IMR-90 (cell line): ENCODE results near the gene ENO3. TPM values are rescaled to one million over a fixed set of nuclear protein-coding genes. Genes with fewer than 3 reads are reported as not detected.

ENCODE experiments used
- ATAC-seq: fragments of 200-7000 bp; cut with Tn5 transposase; 2 replicates; pipeline ENCODE4 v1.9.1; 2020; ENCODE audit warnings: low read depth, mild to moderate bottlenecking, moderate library complexity
- BruUV-seq: library from RNA; stranded (reverse); fragments of 400-500 nt; replicated peaks from 2 replicates; lab custom pipeline; 2021; lab: Mats Ljungman, UMichigan
- CTCF ChIA-PET: fragments of 300-600 bp; formaldehyde crosslinking; extraction: SDS; loops from one replicate; lab custom pipeline; 2021; ENCODE audit warnings: antibody characterized with exemption; lab: Yijun Ruan, JAX
- POLR2A ChIA-PET: fragments of 300-600 bp; sonication (Branson Sonifier 250); formaldehyde crosslinking; loops from one replicate; lab custom pipeline; 2022; ENCODE audit warnings: antibody characterized with exemption; ENCODE audit not compliant: unreplicated experiment; lab: Charles Lee
- DNase-seq: peaks from one replicate; pipeline ENCODE4 v3.0.0; 2013
- H2AFZ ChIP-seq: replicated peaks from 2 replicates; pipeline ENCODE3; 2013; ENCODE audit warnings: low read length, mild to moderate bottlenecking; ENCODE audit not compliant: poor library complexity
- H2AK5ac ChIP-seq: 2 replicates; pipeline ENCODE4 v1.6.1; 2013; ENCODE audit warnings: low read depth, low read length, inconsistent platforms
- H2AK9ac ChIP-seq: replicated peaks from 2 replicates; pipeline ENCODE3; 2013; ENCODE audit warnings: mild to moderate bottlenecking, low read depth, low read length, moderate library complexity; ENCODE audit not compliant: poor library complexity
- H2BK120ac ChIP-seq: 2 replicates; pipeline ENCODE4 v1.6.1; 2013; ENCODE audit warnings: low read depth, low read length, inconsistent platforms
- H2BK15ac ChIP-seq: 3 replicates; pipeline ENCODE4 v1.6.1; 2013; ENCODE audit warnings: low read depth, low read length, inconsistent platforms
- H2BK20ac ChIP-seq: 2 replicates; pipeline ENCODE4 v1.6.1; 2013; ENCODE audit warnings: low read depth, mild to moderate bottlenecking, inconsistent platforms, low read length, moderate library complexity
- H2BK5ac ChIP-seq: 2 replicates; pipeline ENCODE4 v1.6.1; 2013; ENCODE audit warnings: mild to moderate bottlenecking, low read depth, low read length, inconsistent platforms; ENCODE audit not compliant: poor library complexity, severe bottlenecking
- H3K14ac ChIP-seq: replicated peaks from 2 replicates; pipeline ENCODE4 v1.6.1; 2013; ENCODE audit warnings: low read depth, low read length, inconsistent platforms
- H3K18ac ChIP-seq: 2 replicates; pipeline ENCODE4 v1.6.1; 2013; ENCODE audit warnings: low read depth, low read length, control low read depth
- H3K23ac ChIP-seq: 2 replicates; pipeline ENCODE4 v1.6.1; 2013; ENCODE audit warnings: low read depth, low read length, inconsistent platforms
- H3K27ac ChIP-seq: 2 replicates; pipeline ENCODE4 v1.5.1; 2013; ENCODE audit warnings: mild to moderate bottlenecking, control low read depth, low read length; ENCODE audit not compliant: insufficient read depth
- H3K27me3 ChIP-seq: 2 replicates; pipeline ENCODE4 v1.6.1; 2013; ENCODE audit warnings: low read length; ENCODE audit not compliant: control insufficient read depth, insufficient read depth
- H3K36me3 ChIP-seq: 2 replicates; pipeline ENCODE4 v1.6.1; 2013; ENCODE audit warnings: low read length, mixed read lengths; ENCODE audit not compliant: control insufficient read depth, insufficient read depth
- H3K4ac ChIP-seq: 2 replicates; pipeline ENCODE4 v1.6.1; 2013; ENCODE audit warnings: low read depth, low read length, inconsistent platforms
- H3K4me1 ChIP-seq: 2 replicates; pipeline ENCODE4 v1.6.1; 2013; ENCODE audit warnings: low read length, mixed read lengths; ENCODE audit not compliant: control insufficient read depth, insufficient read depth
- H3K4me2 ChIP-seq: 2 replicates; pipeline ENCODE4 v1.6.1; 2013; ENCODE audit warnings: low read depth, mild to moderate bottlenecking, control low read depth, low read length, moderate library complexity
- H3K4me3 ChIP-seq: 2 replicates; pipeline ENCODE4 v1.5.1; 2013; ENCODE audit warnings: low read depth, mild to moderate bottlenecking, control low read depth, low read length, moderate library complexity; ENCODE audit not compliant: insufficient read depth
- H3K56ac ChIP-seq: 2 replicates; pipeline ENCODE4 v1.6.1; 2013; ENCODE audit warnings: low read length, inconsistent platforms; ENCODE audit not compliant: insufficient read depth; ENCODE audit errors: extremely low read depth
- H3K79me1 ChIP-seq, 2 experiments: 2 replicates each; pipeline ENCODE4 v1.6.1; 2013; ENCODE audit warnings: low read length in 2 of 2, inconsistent platforms in 1 of 2, low read depth in 1 of 2
- H3K9ac ChIP-seq: 2 replicates; pipeline ENCODE4 v1.6.1; 2013; ENCODE audit warnings: low read depth, low read length, control low read depth
- H3K9me1 ChIP-seq: 2 replicates; pipeline ENCODE4 v1.6.1; 2013; ENCODE audit warnings: low read length, inconsistent platforms; ENCODE audit not compliant: insufficient read depth
- H3K9me3 ChIP-seq: 2 replicates; pipeline ENCODE4 v1.6.1; 2013; ENCODE audit warnings: low read length; ENCODE audit not compliant: control insufficient read depth, insufficient read depth
- H4K20me1 ChIP-seq: 2 replicates; pipeline ENCODE4 v1.6.1; 2013; ENCODE audit warnings: low read length, inconsistent platforms; ENCODE audit not compliant: insufficient read depth
- H4K5ac ChIP-seq: 2 replicates; pipeline ENCODE4 v1.6.1; 2013; ENCODE audit warnings: mild to moderate bottlenecking, low read depth, low read length, control low read depth
- H4K8ac ChIP-seq, 2 experiments: 2 replicates each; pipeline ENCODE4 v1.6.1; 2013; ENCODE audit warnings: low read depth in 2 of 2, low read length in 2 of 2, control low read depth in 1 of 2, inconsistent platforms in 1 of 2
- H4K91ac ChIP-seq: 2 replicates; pipeline ENCODE4 v1.6.1; 2013; ENCODE audit warnings: low read depth, low read length, inconsistent platforms; ENCODE audit not compliant: insufficient read depth
- POLR2A ChIP-seq: IDR thresholded peaks from 2 replicates; pipeline ENCODE4 v1.6.1; 2012; ENCODE audit warnings: mild to moderate bottlenecking, low read depth, low read length
- RCOR1 ChIP-seq: IDR thresholded peaks from 2 replicates; pipeline ENCODE4 v1.6.1; 2012; ENCODE audit warnings: mild to moderate bottlenecking, low read length, improper control_type of control experiment; ENCODE audit not compliant: insufficient replicate concordance
- WGBS, 2 experiments: methylation state at CpG; one replicate each; pipeline versions ENCODE4 v1.1.5 to v1.1.7; 2013; ENCODE audit warnings: missing lambda C conversion rate in 2 of 2; ENCODE audit not compliant: insufficient read length in 1 of 2; ENCODE audit errors: extremely low coverage in 2 of 2; 5-methylcytosine and 5-hydroxymethylcytosine counted together
- dilution Hi-C: fragments of 300-500 bp; cut with HindIII; formaldehyde crosslinking; loops from one replicate; pipeline ENCODE4 v1.14.3; 2018; ENCODE audit warnings: low sequenced_read_pairs; ENCODE audit not compliant: unreplicated experiment
- in situ Hi-C: fragments of 300-500 bp; cut with MboI; formaldehyde crosslinking; loops from 3 replicates; pipeline ENCODE4 v1.14.3; 2019; ENCODE audit warnings: low sequenced_read_pairs, inconsistent platforms, mixed read lengths
- intact Hi-C: fragments of 100-400 bp; cut with micrococcal nuclease; formaldehyde crosslinking; loops from 2 replicates; pipeline ENCODE4 v1.10.0; 2022
- polyA plus RNA-seq, 3 experiments: library from polyadenylated mRNA; depleted of rRNA; stranded (reverse); fragments of >200 nt; gene quantifications; 2 replicates each; pipeline ENCODE4 v1.2.3, GENCODE V29; 2012; ENCODE audit warnings: low replicate concordance in 1 of 3
- total RNA-seq: library from RNA; depleted of rRNA; stranded (reverse); fragments of >200 nt; gene quantifications from 2 replicates; pipeline ENCODE4 v1.2.3, GENCODE V29; 2012

The ENO3 gene
- total and polyA plus RNA-seq, 2 of the 4 experiments (the other 2 are of a cell fraction) = 1.4 to 5.1 TPM

- no peak overlapping the region for H3K27ac ChIP-seq
- dilution Hi-C loops = no loop called here
- DNase-seq = no peak
These were observed 6.8 kb upstream of the ENO3 start for GRCh38 chr17:4944163-4944553.

More at GRCh38 chr17:4944163-4944553, 6.8 kb upstream of the ENO3 start:
- Histone ChIP-seq H3K14ac (no peak overlapping the region), H3K9me1 (peaks cover 7% of the 10 kb centered on the region; the same call in 1 of the 2 replicates), H2AFZ (no peak overlapping the region), H2BK5ac (peak overlapping the region; percentile 22), H2AK5ac (no peak overlapping the region), H3K56ac (no peak overlapping the region), H4K91ac (no peak overlapping the region), H2BK120ac (no peak overlapping the region), H3K27me3 (no peaks in the 10 kb centered on the region), H4K8ac (no peak overlapping the region; a peak in 1 of 4 replicates), H3K9me3 (no peaks in the 10 kb centered on the region), H2BK20ac (no peak overlapping the region), H3K9ac (no peak overlapping the region), H3K4ac (no peak overlapping the region), H4K5ac (no peak overlapping the region), H3K4me1 (peaks cover 12% of the 10 kb centered on the region), H3K4me3 (no peak overlapping the region), H4K20me1 (peaks cover 68% of the 10 kb centered on the region), H3K18ac (no peak overlapping the region), H3K23ac (0 out of 2 replicates have a peak overlapping the region, but pooled peaks have one; percentile 41), H3K36me3 (peaks cover 41% of the 10 kb centered on the region), H2AK9ac (no peak overlapping the region), H3K79me1 (peaks cover 14 to 49% of the 10 kb centered on the region in 2 experiments; a peak in 3 of 4 replicates), H3K4me2 (no peak overlapping the region), H2BK15ac (no peak overlapping the region)
- BruUV-seq = no TSS peak
- in situ Hi-C loops (no loop called here), intact Hi-C loops (no loop called here)
- no peak for TF ChIP-seq RCOR1
- peak; percentile 14; the same call in 1 of the 2 replicates for TF ChIP-seq POLR2A
- CTCF ChIA-PET = no interaction called here
- no CpG with 5 or more reads among the region's 3 CpGs for WGBS, 2 experiments
- POLR2A ChIA-PET = interaction anchor here (2.2 kb wide), 1 partner anchor 23 kb away, joined by 6 read pairs; the partner anchor contains the start of gene SPAG7
- ATAC-seq = no peak
